Stimulated activated naive CD8-positive, alpha-beta T cell treated with anti-CD3 and anti-CD28 coated beads, Interleukin-15, amount 100 ng/mL, for 72 hours (primary cell): Measurements from ENCODE around the gene KCNB1.

Experiments used
- ATAC-seq: fragments of 150-1000 bp; cut with Tn5 transposase; 2 replicates; pipeline ENCODE4 v1.10.0; 2021; ENCODE audit warnings: mild to moderate bottlenecking, moderate library complexity
- DNase-seq, 2 donors: peaks; one replicate each; pipeline ENCODE4 v3.0.0; 2021 to 2022
- H3K27ac Mint-ChIP-seq, 2 donors: one replicate each; pipeline ENCODE4 v1.8.0; 2022; ENCODE audit warnings: mild to moderate bottlenecking in 2 of 2, mixed read lengths in 2 of 2, moderate library complexity in 2 of 2
- H3K27me3 Mint-ChIP-seq: one replicate; pipeline ENCODE4 v1.8.0; 2022; ENCODE audit warnings: mixed read lengths
- H3K4me1 Mint-ChIP-seq: one replicate; pipeline ENCODE4 v1.8.0; 2022; ENCODE audit warnings: mild to moderate bottlenecking, mixed read lengths
- H3K4me3 Mint-ChIP-seq, 2 donors: one replicate each; pipeline ENCODE4 v1.8.0; 2022; ENCODE audit warnings: mild to moderate bottlenecking in 2 of 2, mixed read lengths in 2 of 2, moderate library complexity in 1 of 2
- H3K9me3 Mint-ChIP-seq, 2 donors: one replicate each; pipeline ENCODE4 v1.8.0; 2022; ENCODE audit warnings: mixed read lengths in 2 of 2

KCNB1 gene

GRCh38 chr20:49464556-49464955 lies 17.9 kb downstream of the KCNB1 start:
- no peak overlapping the region for H3K4me3 Mint-ChIP-seq
- H3K9me3 Mint-ChIP-seq = no peaks in the 10 kb centered on the region
- DNase-seq = no peak
- H3K4me1 Mint-ChIP-seq = no peaks in the 10 kb centered on the region
- peaks cover 64% of the 10 kb centered on the region for H3K27me3 Mint-ChIP-seq
- no peak for ATAC-seq
- H3K27ac Mint-ChIP-seq = no peak overlapping the region

GRCh38 chr20:49462626-49463025 lies 19.8 kb downstream of the KCNB1 start:
- Mint-ChIP-seq H3K27ac (no peak overlapping the region), H3K4me3 (no peak overlapping the region), H3K9me3 (no peaks in the 10 kb centered on the region), H3K27me3 (peaks cover 60% of the 10 kb centered on the region), H3K4me1 (no peaks in the 10 kb centered on the region)
- DNase-seq (no peak), ATAC-seq (no peak)

DNA sequence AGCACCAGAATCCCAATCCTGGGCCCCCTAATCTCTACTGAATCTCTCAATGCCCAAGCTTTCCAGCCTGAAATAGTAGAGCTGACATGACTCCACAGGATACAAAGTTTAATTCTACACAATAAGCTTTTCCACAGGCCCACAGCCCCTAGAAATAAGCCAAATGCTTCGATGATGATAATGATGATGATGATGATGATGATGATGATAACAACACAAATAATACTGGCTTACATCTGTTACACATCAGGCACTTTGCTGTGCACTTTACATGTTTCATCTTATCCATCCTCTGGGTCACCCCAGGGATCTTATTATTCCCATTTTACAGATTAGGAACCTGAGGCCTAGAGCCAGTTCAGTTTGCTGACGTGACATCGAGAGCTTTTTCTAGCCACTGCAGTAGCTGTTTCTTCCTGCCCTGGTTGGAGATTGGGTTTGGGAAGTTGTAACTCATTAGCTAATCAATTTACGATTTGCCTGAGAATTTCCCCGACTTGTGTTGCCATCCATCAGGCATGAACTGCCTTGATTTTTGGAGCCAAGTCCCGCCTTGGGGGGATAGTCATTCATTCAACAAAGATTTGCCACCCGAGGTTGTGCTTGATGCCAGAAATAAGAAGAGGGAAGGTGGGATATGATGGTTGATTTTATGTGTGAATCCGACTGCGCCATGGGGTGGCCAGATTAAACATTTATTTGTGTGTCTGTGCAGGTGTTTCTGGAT lies 20.4 kb downstream of the KCNB1 start:
- DNase-seq = no peak
- Mint-ChIP-seq H3K4me3 (no peak overlapping the region), H3K9me3 (no peaks in the 10 kb centered on the region), H3K27me3 (peaks cover 54% of the 10 kb centered on the region), H3K27ac (no peak overlapping the region), H3K4me1 (no peaks in the 10 kb centered on the region)
- ATAC-seq = no peak

GRCh38 chr20:49460916-49461315 lies 21.6 kb downstream of the KCNB1 start:
- H3K4me3 Mint-ChIP-seq = no peak overlapping the region
- ATAC-seq = no peak
- no peaks in the 10 kb centered on the region for H3K4me1 Mint-ChIP-seq
- peaks cover 60% of the 10 kb centered on the region for H3K27me3 Mint-ChIP-seq
- no peak for DNase-seq
- no peak overlapping the region for H3K27ac Mint-ChIP-seq
- H3K9me3 Mint-ChIP-seq = no peaks in the 10 kb centered on the region

DNA sequence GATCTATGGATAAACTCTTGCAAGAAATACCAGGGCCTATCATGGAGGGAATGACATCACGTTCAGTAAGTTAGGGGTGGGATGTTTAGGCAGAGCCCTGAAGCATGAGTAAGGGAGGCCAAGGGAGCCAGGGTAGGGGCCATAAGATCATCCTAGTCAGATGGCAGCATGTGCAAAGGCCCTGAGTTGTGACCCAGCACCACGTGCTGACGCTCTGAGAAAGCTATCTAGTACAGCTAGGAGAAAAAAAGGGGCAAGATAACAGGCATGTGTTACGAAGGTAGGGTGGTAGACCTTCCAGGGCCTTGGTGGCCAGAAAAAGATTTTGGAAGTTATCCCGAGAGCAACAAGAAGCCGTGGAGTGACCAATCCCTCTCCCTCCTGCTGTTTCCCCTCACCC lies 22.3 kb downstream of the KCNB1 start:
- no peak for ATAC-seq
- no peaks in the 10 kb centered on the region for H3K9me3 Mint-ChIP-seq
- no peak overlapping the region for H3K27ac Mint-ChIP-seq
- no peaks in the 10 kb centered on the region for H3K4me1 Mint-ChIP-seq
- H3K27me3 Mint-ChIP-seq = peaks cover 58% of the 10 kb centered on the region
- no peak for DNase-seq
- H3K4me3 Mint-ChIP-seq = no peak overlapping the region

- Mint-ChIP-seq H3K4me3 (no peak overlapping the region), H3K9me3 (no peaks in the 10 kb centered on the region), H3K27ac (no peak overlapping the region), H3K4me1 (no peaks in the 10 kb centered on the region), H3K27me3 (peaks cover 58% of the 10 kb centered on the region)
- DNase-seq = no peak
- no peak for ATAC-seq
These were observed 22.8 kb downstream of the KCNB1 start for GRCh38 chr20:49459684-49460083.

DNA sequence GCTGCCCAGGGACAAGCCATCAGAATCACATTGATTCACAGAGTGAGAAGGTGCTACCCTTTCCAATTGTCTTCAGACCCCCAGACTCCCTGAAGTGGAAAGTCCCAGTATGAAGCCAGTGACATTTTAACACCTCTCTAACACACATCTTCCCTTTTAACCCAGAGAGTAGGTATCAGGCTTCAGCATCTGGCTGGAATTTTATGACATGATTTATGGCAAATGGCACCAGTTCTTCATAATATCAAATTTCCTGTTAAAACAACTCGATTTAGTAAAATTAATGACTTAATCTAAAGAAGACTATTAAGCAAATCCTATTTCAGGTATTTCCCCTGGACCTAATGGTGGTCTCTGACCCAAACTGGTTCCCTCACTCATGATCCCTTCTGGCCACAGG lies 25.0 kb downstream of the KCNB1 start:
- ATAC-seq = no peak
- Mint-ChIP-seq H3K4me3 (no peak overlapping the region), H3K9me3 (no peaks in the 10 kb centered on the region), H3K27me3 (peaks cover 76% of the 10 kb centered on the region), H3K4me1 (no peaks in the 10 kb centered on the region), H3K27ac (no peak overlapping the region)
- no peak for DNase-seq

DNA sequence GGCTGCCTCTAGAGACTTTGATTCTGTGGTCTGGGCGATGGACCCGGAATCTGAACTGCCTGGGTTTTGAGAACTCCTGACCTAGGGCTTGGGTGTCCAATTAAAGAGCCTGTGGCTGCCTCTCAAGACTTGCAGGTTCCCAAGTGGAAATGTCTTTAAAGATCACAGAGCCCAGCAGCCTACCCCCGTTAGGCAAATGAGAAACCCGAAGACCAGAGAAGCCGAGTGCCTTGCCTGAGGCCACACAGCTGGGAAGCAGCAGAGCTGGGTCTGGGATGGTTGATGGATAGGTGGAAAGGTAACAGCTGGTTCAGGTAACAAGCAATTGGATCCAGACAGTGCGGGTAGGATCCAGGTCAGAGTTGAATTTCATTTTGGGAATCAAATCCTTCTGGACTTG lies 25.8 kb downstream of the KCNB1 start:
- ATAC-seq (no peak), DNase-seq (no peak)
- Mint-ChIP-seq H3K4me1 (no peaks in the 10 kb centered on the region), H3K9me3 (no peaks in the 10 kb centered on the region), H3K4me3 (no peak overlapping the region), H3K27ac (no peak overlapping the region), H3K27me3 (peaks cover 73% of the 10 kb centered on the region)

- H3K4me1 Mint-ChIP-seq = no peaks in the 10 kb centered on the region
- ATAC-seq (no peak), DNase-seq (no peak)
- no peak overlapping the region for H3K4me3 Mint-ChIP-seq
- no peaks in the 10 kb centered on the region for H3K9me3 Mint-ChIP-seq
- H3K27me3 Mint-ChIP-seq = peaks cover 67% of the 10 kb centered on the region
- H3K27ac Mint-ChIP-seq = no peak overlapping the region
These were observed 26.8 kb downstream of the KCNB1 start for GRCh38 chr20:49455691-49456090.

- Mint-ChIP-seq H3K4me3 (no peak overlapping the region), H3K27ac (no peak overlapping the region), H3K27me3 (peaks cover 74% of the 10 kb centered on the region), H3K4me1 (no peaks in the 10 kb centered on the region), H3K9me3 (no peaks in the 10 kb centered on the region)
- ATAC-seq = no peak
- no peak for DNase-seq
These were observed 30.4 kb downstream of the KCNB1 start for GRCh38 chr20:49452011-49452482.

- H3K9me3 Mint-ChIP-seq = no peaks in the 10 kb centered on the region
- no peak for DNase-seq
- H3K27me3 Mint-ChIP-seq = peaks cover 78% of the 10 kb centered on the region
- no peak overlapping the region for H3K27ac Mint-ChIP-seq
- no peak for ATAC-seq
- H3K4me3 Mint-ChIP-seq = no peak overlapping the region
- H3K4me1 Mint-ChIP-seq = no peaks in the 10 kb centered on the region
These were observed 32.2 kb downstream of the KCNB1 start for GRCh38 chr20:49450281-49450721.

GRCh38 chr20:49448917-49449316 lies 33.6 kb downstream of the KCNB1 start:
- DNase-seq = no peak
- Mint-ChIP-seq H3K9me3 (no peaks in the 10 kb centered on the region), H3K4me1 (no peaks in the 10 kb centered on the region), H3K4me3 (no peak overlapping the region), H3K27me3 (peaks cover 79% of the 10 kb centered on the region), H3K27ac (no peak overlapping the region)
- ATAC-seq = no peak

GRCh38 chr20:49447946-49448809 lies 34.3 kb downstream of the KCNB1 start:
- no peak overlapping the region for H3K4me3 Mint-ChIP-seq
- peaks cover 74% of the 10 kb centered on the region for H3K27me3 Mint-ChIP-seq
- DNase-seq (no peak), ATAC-seq (no peak)
- H3K9me3 Mint-ChIP-seq = no peaks in the 10 kb centered on the region
- no peak overlapping the region for H3K27ac Mint-ChIP-seq
- no peaks in the 10 kb centered on the region for H3K4me1 Mint-ChIP-seq

GRCh38 chr20:49447364-49447763 lies 35.1 kb downstream of the KCNB1 start:
- Mint-ChIP-seq H3K27me3 (peaks cover 66% of the 10 kb centered on the region), H3K9me3 (no peaks in the 10 kb centered on the region), H3K4me3 (no peak overlapping the region), H3K4me1 (no peaks in the 10 kb centered on the region), H3K27ac (no peak overlapping the region)
- DNase-seq (no peak), ATAC-seq (no peak)

DNA sequence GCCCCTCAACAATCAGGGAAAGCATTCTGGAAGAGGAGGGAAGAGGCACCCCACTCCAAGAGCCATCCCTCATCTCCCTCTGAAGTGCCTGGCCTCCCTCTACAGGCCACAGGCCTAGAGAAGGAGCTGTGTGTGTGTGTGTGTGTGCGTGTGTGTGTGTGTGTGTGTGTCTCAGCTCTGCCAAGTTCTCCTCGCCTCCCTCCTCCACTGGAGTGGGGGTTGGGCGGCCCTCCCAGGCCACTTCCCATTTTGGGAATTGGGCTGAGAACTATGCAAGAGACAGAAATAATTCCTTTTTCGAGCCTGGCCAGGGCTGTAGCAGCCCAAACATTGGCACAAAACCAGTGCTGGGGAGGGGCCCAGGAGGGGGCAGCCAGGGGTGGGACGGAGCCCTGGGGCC lies 35.7 kb downstream of the KCNB1 start:
- H3K27me3 Mint-ChIP-seq = peaks cover 61% of the 10 kb centered on the region
- H3K9me3 Mint-ChIP-seq = no peaks in the 10 kb centered on the region
- H3K4me1 Mint-ChIP-seq = no peaks in the 10 kb centered on the region
- no peak overlapping the region for H3K27ac Mint-ChIP-seq
- ATAC-seq (no peak), DNase-seq (no peak)
- H3K4me3 Mint-ChIP-seq = no peak overlapping the region

GRCh38 chr20:49446080-49446479 lies 36.4 kb downstream of the KCNB1 start:
- H3K9me3 Mint-ChIP-seq = no peaks in the 10 kb centered on the region
- ATAC-seq = no peak
- H3K4me1 Mint-ChIP-seq = no peaks in the 10 kb centered on the region
- no peak overlapping the region for H3K4me3 Mint-ChIP-seq
- peaks cover 61% of the 10 kb centered on the region for H3K27me3 Mint-ChIP-seq
- no peak for DNase-seq
- peak overlapping the region in 1 of 2 donors; percentile 15 for H3K27ac Mint-ChIP-seq
